MCF 10A (cell line): ENCODE measurements around the gene MOSMO. TPM values are rescaled to one million over a fixed set of nuclear protein-coding genes. Genes with fewer than 3 reads are reported as not detected.

ENCODE experiments used
- BruUV-seq: library from RNA; stranded (reverse); fragments of 400-500 nt; replicated peaks from 2 replicates; lab custom pipeline; 2021; lab: Mats Ljungman, UMichigan
- CTCF ChIA-PET: fragments of 300-600 bp; sonication (Branson Sonifier 250); formaldehyde crosslinking; extraction: SDS; loops from one replicate; lab custom pipeline; 2021; ENCODE audit warnings: antibody characterized with exemption, inconsistent platforms; lab: Yijun Ruan, JAX
- POLR2A ChIA-PET: fragments of 300-600, 350-650 bp; sonication (Branson Sonifier 250); formaldehyde crosslinking; extraction: SDS; loops from one replicate; lab custom pipeline; 2020; ENCODE audit warnings: antibody characterized with exemption, inconsistent platforms; lab: Yijun Ruan, JAX
- DNase-seq: peaks from one replicate; pipeline ENCODE4 v3.0.0-alpha.2; 2018; ENCODE audit not compliant: unreplicated experiment
- H3K27ac Mint-ChIP-seq: one replicate; pipeline ENCODE4 v1.8.0; 2022; ENCODE audit warnings: mild to moderate bottlenecking, low read depth, mixed read lengths; ENCODE audit not compliant: unreplicated experiment
- H3K27me3 Mint-ChIP-seq: one replicate; pipeline ENCODE4 v1.8.0; 2022; ENCODE audit warnings: mixed read lengths; ENCODE audit not compliant: insufficient read depth, unreplicated experiment
- H3K36me3 Mint-ChIP-seq: one replicate; pipeline ENCODE4 v1.8.0; 2022; ENCODE audit warnings: mild to moderate bottlenecking, moderate library complexity, mixed read lengths; ENCODE audit not compliant: insufficient read depth, unreplicated experiment
- H3K4me1 Mint-ChIP-seq: one replicate; pipeline ENCODE4 v1.8.0; 2022; ENCODE audit warnings: mixed read lengths; ENCODE audit not compliant: insufficient read depth, unreplicated experiment
- H3K4me3 Mint-ChIP-seq: one replicate; pipeline ENCODE4 v1.8.0; 2022; ENCODE audit warnings: mild to moderate bottlenecking, moderate library complexity, mixed read lengths; ENCODE audit not compliant: unreplicated experiment
- H3K9me3 Mint-ChIP-seq: one replicate; pipeline ENCODE4 v1.8.0; 2022; ENCODE audit warnings: mixed read lengths; ENCODE audit not compliant: unreplicated experiment
- CTCF ChIP-seq: fragments of 200-600 bp; IDR thresholded peaks from one replicate; pipeline ENCODE4 v1.8.0; 2022; ENCODE audit warnings: antibody characterized with exemption, mild to moderate bottlenecking; ENCODE audit not compliant: unreplicated experiment
- intact Hi-C: fragments of 100-400 bp; cut with micrococcal nuclease; formaldehyde crosslinking; loops from 2 replicates; pipeline ENCODE4 v1.14.1; 2022
- total RNA-seq: library from RNA; stranded (reverse); gene quantifications from 2 replicates; pipeline ENCODE4 v1.2.3, GENCODE V29; 2022

Gene MOSMO
- total RNA-seq, 1 experiment from 2014 or later = 16.4 TPM

- ChIA-PET POLR2A (interaction anchor here (0.7 kb wide), 1 partner anchor 29 kb away, joined by 4 read pairs; the partner anchor contains the start of gene UQCRC2), CTCF (interaction anchor here (0.5 to 4.2 kb wide), 6 partner anchors 8 to 207 kb away, joined by 3 to 25 read pairs (median 4); no protein-coding TSS in a partner anchor)
- H3K36me3 Mint-ChIP-seq = peaks cover 90% of the 10 kb centered on the region
- no TSS peak for BruUV-seq
- DNase-seq = no peak
- intact Hi-C loops = no loop called here
- H3K27ac Mint-ChIP-seq = peak overlapping the region; percentile 52
- no peaks in the 10 kb centered on the region for H3K4me1 Mint-ChIP-seq
- no peak for TF ChIP-seq CTCF
- H3K9me3 Mint-ChIP-seq = no peaks in the 10 kb centered on the region
- no peaks in the 10 kb centered on the region for H3K27me3 Mint-ChIP-seq
- H3K4me3 Mint-ChIP-seq = no peak overlapping the region
Measured at GRCh38 chr16:21982108-21982507, 25.8 kb upstream of the MOSMO start.

- peaks cover 70% of the 10 kb centered on the region for H3K36me3 Mint-ChIP-seq
- no peak for TF ChIP-seq CTCF
- ChIA-PET CTCF (interaction anchor here (0.6 to 2.2 kb wide), 5 partner anchors 12 to 327 kb away, joined by 3 to 7 read pairs (median 3); no protein-coding TSS in a partner anchor), POLR2A (interaction anchor here (1.0 kb wide), 1 partner anchor 10 kb away, joined by 3 read pairs; no protein-coding TSS in a partner anchor)
- H3K27me3 Mint-ChIP-seq = no peaks in the 10 kb centered on the region
- H3K4me1 Mint-ChIP-seq = no peaks in the 10 kb centered on the region
- BruUV-seq = no TSS peak
- intact Hi-C loops = no loop called here
- no peaks in the 10 kb centered on the region for H3K9me3 Mint-ChIP-seq
- no peak for DNase-seq
- no peak overlapping the region for H3K27ac Mint-ChIP-seq
- H3K4me3 Mint-ChIP-seq = no peak overlapping the region
Measured at GRCh38 chr16:21984062-21984461, 23.8 kb upstream of the MOSMO start.

- no peak for DNase-seq
- H3K9me3 Mint-ChIP-seq = no peaks in the 10 kb centered on the region
- H3K4me3 Mint-ChIP-seq = no peak overlapping the region
- H3K27ac Mint-ChIP-seq = no peak overlapping the region
- H3K4me1 Mint-ChIP-seq = no peaks in the 10 kb centered on the region
- intact Hi-C loops = no loop called here
- no peak for TF ChIP-seq CTCF
- POLR2A ChIA-PET = no interaction called here
- no peaks in the 10 kb centered on the region for H3K27me3 Mint-ChIP-seq
- CTCF ChIA-PET = interaction anchor here (2.2 kb wide), 1 partner anchor 92 kb away, joined by 5 read pairs; no protein-coding TSS in a partner anchor
- BruUV-seq = no TSS peak
- H3K36me3 Mint-ChIP-seq = peaks cover 56% of the 10 kb centered on the region
Measured at GRCh38 chr16:21985524-21985923, 22.4 kb upstream of the MOSMO start.

GRCh38 chr16:21986692-21987246 lies 21.1 kb upstream of the MOSMO start:
- intact Hi-C loops = no loop called here
- TF ChIP-seq CTCF = no peak
- no peak for DNase-seq
- no TSS peak for BruUV-seq
- H3K27me3 Mint-ChIP-seq = no peaks in the 10 kb centered on the region
- H3K9me3 Mint-ChIP-seq = no peaks in the 10 kb centered on the region
- H3K36me3 Mint-ChIP-seq = peaks cover 43% of the 10 kb centered on the region
- POLR2A ChIA-PET = interaction anchor here (0.9 to 1.7 kb wide), 3 partner anchors 27 to 202 kb away, joined by 3 to 4 read pairs (median 3); no protein-coding TSS in a partner anchor
- H3K27ac Mint-ChIP-seq = no peak overlapping the region
- CTCF ChIA-PET = interaction anchor here (1.5 kb wide), 1 partner anchor 91 kb away, joined by 7 read pairs; no protein-coding TSS in a partner anchor
- H3K4me1 Mint-ChIP-seq = no peaks in the 10 kb centered on the region
- H3K4me3 Mint-ChIP-seq = no peak overlapping the region
